Neural progenitor cell (in vitro differentiated cells): Measurements from ENCODE around the gene BBS9.

Source experiments
- EZH2 ChIP-seq: fragments of 200-600 bp; sonication (generic); IDR thresholded peaks from 2 replicates; pipeline ENCODE4 v1.6.1; 2017; ENCODE audit warnings: antibody characterized with exemption, mild to moderate bottlenecking, moderate library complexity
- EZH2phosphoT487 ChIP-seq: fragments of 200-600 bp; sonication (generic); IDR thresholded peaks from 2 replicates; pipeline ENCODE4 v1.6.1; 2017; ENCODE audit warnings: antibody characterized with exemption
- TF ChIP-seq, protein P1 (sequence below): fragments of 200-600 bp; sonication (generic); IDR thresholded peaks from 2 replicates; pipeline ENCODE4 v1.5.1; 2017; ENCODE audit warnings: antibody characterized with exemption, mild to moderate bottlenecking

- TF ChIP-seq, protein P1, sequence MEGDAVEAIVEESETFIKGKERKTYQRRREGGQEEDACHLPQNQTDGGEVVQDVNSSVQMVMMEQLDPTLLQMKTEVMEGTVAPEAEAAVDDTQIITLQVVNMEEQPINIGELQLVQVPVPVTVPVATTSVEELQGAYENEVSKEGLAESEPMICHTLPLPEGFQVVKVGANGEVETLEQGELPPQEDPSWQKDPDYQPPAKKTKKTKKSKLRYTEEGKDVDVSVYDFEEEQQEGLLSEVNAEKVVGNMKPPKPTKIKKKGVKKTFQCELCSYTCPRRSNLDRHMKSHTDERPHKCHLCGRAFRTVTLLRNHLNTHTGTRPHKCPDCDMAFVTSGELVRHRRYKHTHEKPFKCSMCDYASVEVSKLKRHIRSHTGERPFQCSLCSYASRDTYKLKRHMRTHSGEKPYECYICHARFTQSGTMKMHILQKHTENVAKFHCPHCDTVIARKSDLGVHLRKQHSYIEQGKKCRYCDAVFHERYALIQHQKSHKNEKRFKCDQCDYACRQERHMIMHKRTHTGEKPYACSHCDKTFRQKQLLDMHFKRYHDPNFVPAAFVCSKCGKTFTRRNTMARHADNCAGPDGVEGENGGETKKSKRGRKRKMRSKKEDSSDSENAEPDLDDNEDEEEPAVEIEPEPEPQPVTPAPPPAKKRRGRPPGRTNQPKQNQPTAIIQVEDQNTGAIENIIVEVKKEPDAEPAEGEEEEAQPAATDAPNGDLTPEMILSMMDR, result no peak
- no peak for TF ChIP-seq EZH2
- no peak for TF ChIP-seq EZH2phosphoT487
Observed at GRCh38 chr7:33503014-33503413, 373.6 kb downstream of the BBS9 start.
